Activated gamma-delta T cell (primary cell): ENCODE data around the gene FARS2.

Experiments
- DNase-seq: peaks from one replicate; lab custom pipeline; 2025; lab: John Stamatoyannopoulos, UW

The FARS2 gene

GRCh38 chr6:5466281-5467136 lies 205.2 kb downstream of the FARS2 start:
- no peak for DNase-seq

- no peak for DNase-seq
These were observed 207.3 kb downstream of the FARS2 start for GRCh38 chr6:5468586-5468985.

- DNase-seq = no peak
These were observed 208.0 kb downstream of the FARS2 start for GRCh38 chr6:5469101-5469846.

GRCh38 chr6:5471044-5471443 lies 209.7 kb downstream of the FARS2 start:
- DNase-seq = no peak

GRCh38 chr6:5471637-5472398 lies 210.5 kb downstream of the FARS2 start:
- no peak for DNase-seq

GRCh38 chr6:5472571-5472970 lies 211.3 kb downstream of the FARS2 start:
- DNase-seq = no peak

GRCh38 chr6:5475779-5476178 lies 214.5 kb downstream of the FARS2 start:
- DNase-seq = no peak

GRCh38 chr6:5478380-5478779 lies 217.1 kb downstream of the FARS2 start:
- no peak for DNase-seq

GRCh38 chr6:5481033-5481432 lies 219.7 kb downstream of the FARS2 start:
- no peak for DNase-seq

- no peak for DNase-seq
These were observed 220.4 kb downstream of the FARS2 start for GRCh38 chr6:5481750-5482149.

- no peak for DNase-seq
These were observed 221.3 kb downstream of the FARS2 start for GRCh38 chr6:5482619-5483018.

GRCh38 chr6:5484692-5485091 lies 223.4 kb downstream of the FARS2 start:
- DNase-seq = no peak

- DNase-seq = no peak
These were observed 224.9 kb downstream of the FARS2 start for GRCh38 chr6:5486214-5486613.

GRCh38 chr6:5490501-5491069 lies 229.3 kb downstream of the FARS2 start:
- no peak for DNase-seq

- no peak for DNase-seq
These were observed 231.0 kb downstream of the FARS2 start for GRCh38 chr6:5492356-5492755.

GRCh38 chr6:5493806-5494205 lies 232.5 kb downstream of the FARS2 start:
- DNase-seq = no peak

GRCh38 chr6:5497896-5498578 lies 236.7 kb downstream of the FARS2 start:
- DNase-seq = no peak

- no peak for DNase-seq
These were observed 237.2 kb downstream of the FARS2 start for GRCh38 chr6:5498579-5498899.

- no peak for DNase-seq
These were observed 238.5 kb downstream of the FARS2 start for GRCh38 chr6:5499644-5500306.

GRCh38 chr6:5501837-5502236 lies 240.5 kb downstream of the FARS2 start:
- no peak for DNase-seq

GRCh38 chr6:5504078-5504477 lies 242.8 kb downstream of the FARS2 start:
- no peak for DNase-seq
